ENCODE data around the gene SCMH1. TPM values are rescaled to one million over a fixed set of nuclear protein-coding genes. Genes with fewer than 3 reads are reported as not detected.

SCMH1 gene
- total RNA-seq, 1 experiment from 2014 or later, result 39.5 TPM

DNA sequence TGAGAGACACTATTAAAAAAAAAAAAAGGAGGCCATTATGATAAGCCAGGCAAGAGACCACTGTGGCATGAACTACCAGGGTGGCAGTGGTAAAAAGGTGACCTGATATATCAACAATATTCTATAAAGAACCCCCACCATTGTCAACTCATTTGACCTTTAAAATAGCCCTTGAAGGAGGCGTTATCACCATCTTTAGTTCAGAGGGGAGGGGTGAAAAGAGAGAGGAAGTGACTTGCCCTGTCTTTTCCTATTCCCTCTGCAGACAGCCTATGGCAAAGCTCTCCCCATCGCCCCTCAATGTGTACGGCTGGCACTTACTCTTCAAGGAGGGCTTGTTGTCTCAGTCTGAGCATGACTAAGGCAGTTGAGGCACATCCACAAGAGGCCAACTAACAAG, 208.8 kb downstream of the SCMH1 start:
- no peak for DNase-seq
- H3K79me2 ChIP-seq (ENCODE audit: low read depth), result no peaks in the 10 kb centered on the region
- no peaks in the 10 kb centered on the region for H3K4me1 ChIP-seq (replicated peaks; ENCODE audit: insufficient read depth)
- H3K36me3 ChIP-seq (ENCODE audit: low read depth), result peaks cover 8% of the 10 kb centered on the region
- no peaks in the 10 kb centered on the region for H3F3A ChIP-seq (ENCODE audit: insufficient read depth, low read depth)
- no peak overlapping the region for H2AFZ ChIP-seq
- H3K27ac ChIP-seq, result no peak overlapping the region
- POLR2A ChIA-PET (ENCODE audit: unreplicated experiment), result no interaction called here
- H3K9me2 ChIP-seq (ENCODE audit: insufficient read depth), result no peaks in the 10 kb centered on the region
- no peak for TF ChIP-seq CTCF (conservative IDR thresholded peaks at IDR 0.05)
- no peak for TF ChIP-seq EZH2 (IDR thresholded peaks at IDR 0.05; ENCODE audit: low read depth)
- H3K27me3 ChIP-seq (ENCODE audit: insufficient read depth, low read depth), result no peaks in the 10 kb centered on the region
- no peaks in the 10 kb centered on the region for H3K9me3 ChIP-seq (ENCODE audit: insufficient read depth, low read depth)
- intact Hi-C loops (cut with micrococcal nuclease; ENCODE audit: unreplicated experiment), result no loop called here
- H4K20me1 ChIP-seq (ENCODE audit: insufficient read depth), result no peaks in the 10 kb centered on the region
- H3K4me3 ChIP-seq, result no peak overlapping the region
- H3K4me2 ChIP-seq, result no peak overlapping the region
- BruUV-seq (replicated peaks), result no TSS peak
- CTCF ChIA-PET, result no interaction called here

- Histone ChIP-seq H2AFZ (no peak overlapping the region), H3K4me2 (no peak overlapping the region), H3K9me2 (ENCODE audit: insufficient read depth) (no peaks in the 10 kb centered on the region), H3F3A (ENCODE audit: insufficient read depth, low read depth) (no peaks in the 10 kb centered on the region; the same call in 1 of the 2 replicates), H3K27ac (no peak overlapping the region), H3K79me2 (ENCODE audit: low read depth) (no peaks in the 10 kb centered on the region), H4K20me1 (ENCODE audit: insufficient read depth) (no peaks in the 10 kb centered on the region), H3K4me3 (no peak overlapping the region), H3K36me3 (ENCODE audit: low read depth) (peaks cover 8% of the 10 kb centered on the region), H3K4me1 (replicated peaks; ENCODE audit: insufficient read depth) (no peaks in the 10 kb centered on the region), H3K27me3 (ENCODE audit: insufficient read depth, low read depth) (no peaks in the 10 kb centered on the region), H3K9me3 (ENCODE audit: insufficient read depth, low read depth) (no peaks in the 10 kb centered on the region)
- TF ChIP-seq EZH2 (IDR thresholded peaks at IDR 0.05; ENCODE audit: low read depth) (no peak), CTCF (conservative IDR thresholded peaks at IDR 0.05) (no peak)
- intact Hi-C loops (cut with micrococcal nuclease; ENCODE audit: unreplicated experiment), result no loop called here
- POLR2A ChIA-PET (ENCODE audit: unreplicated experiment), result no interaction called here
- CTCF ChIA-PET, result interaction anchor here (0.7 kb wide), 1 partner anchor 297 kb away, joined by 7 read pairs; no protein-coding TSS in a partner anchor
- BruUV-seq (replicated peaks), result no TSS peak
- DNase-seq, result no peak
Measured at GRCh38 chr1:41032147-41032546, 210.0 kb downstream of the SCMH1 start.

DNA sequence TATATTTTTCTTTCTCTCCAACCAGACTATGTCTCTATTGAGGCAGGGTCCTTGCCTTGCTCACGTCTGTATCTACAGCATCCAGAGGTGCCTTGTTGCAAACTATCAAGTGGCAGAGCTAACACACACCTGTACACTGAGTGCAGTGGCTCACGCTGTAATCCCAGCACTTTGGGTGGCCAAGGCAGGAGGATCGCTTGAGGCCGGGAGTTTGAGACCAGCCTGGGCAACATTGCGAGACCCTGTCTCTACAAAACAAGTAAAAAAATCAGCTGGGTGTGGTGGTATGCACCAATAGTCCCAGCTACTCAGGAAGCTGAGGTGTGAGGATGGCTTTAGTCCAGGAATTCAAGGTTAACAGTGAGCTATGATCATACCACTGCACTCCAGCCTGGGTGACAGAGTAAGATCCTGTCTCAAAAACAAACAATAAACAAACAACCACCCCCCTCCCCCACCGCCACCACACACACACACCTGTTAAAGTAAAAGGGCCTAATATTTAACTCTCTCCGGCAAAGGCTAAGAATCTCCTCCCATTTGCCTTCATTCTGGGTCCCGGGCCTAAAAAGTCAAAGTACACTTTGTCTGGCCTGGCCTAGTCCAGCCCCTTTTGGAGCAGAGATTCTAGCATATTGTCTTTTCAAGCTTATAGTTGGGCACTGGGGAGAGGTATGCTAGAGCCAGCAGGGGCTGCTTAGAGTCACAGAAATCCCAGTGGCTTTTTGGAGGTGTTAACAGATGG, 211.1 kb downstream of the SCMH1 start:
- Histone ChIP-seq H3K9me3 (ENCODE audit: insufficient read depth, low read depth) (no peaks in the 10 kb centered on the region), H3K36me3 (ENCODE audit: low read depth) (peaks cover 8% of the 10 kb centered on the region), H3K4me1 (replicated peaks; ENCODE audit: insufficient read depth) (no peaks in the 10 kb centered on the region), H3K4me3 (no peak overlapping the region), H3K27ac (no peak overlapping the region), H3K9me2 (ENCODE audit: insufficient read depth) (no peaks in the 10 kb centered on the region), H3F3A (ENCODE audit: insufficient read depth, low read depth) (no peaks in the 10 kb centered on the region; the same call in 1 of the 2 replicates), H3K27me3 (ENCODE audit: insufficient read depth, low read depth) (no peaks in the 10 kb centered on the region), H2AFZ (no peak overlapping the region), H4K20me1 (ENCODE audit: insufficient read depth) (no peaks in the 10 kb centered on the region), H3K4me2 (no peak overlapping the region), H3K79me2 (ENCODE audit: low read depth) (no peaks in the 10 kb centered on the region)
- DNase-seq, result no peak
- ChIA-PET CTCF (interaction anchor here (0.6 kb wide), 1 partner anchor 385 kb away, joined by 9 read pairs; no protein-coding TSS in a partner anchor), POLR2A (ENCODE audit: unreplicated experiment) (interaction anchor here (0.6 kb wide), 1 partner anchor 51 kb away, joined by 17 read pairs; no protein-coding TSS in a partner anchor)
- TF ChIP-seq EZH2 (IDR thresholded peaks at IDR 0.05; ENCODE audit: low read depth) (no peak), CTCF (conservative IDR thresholded peaks at IDR 0.05) (no peak)
- no TSS peak for BruUV-seq (replicated peaks)
- intact Hi-C loops (cut with micrococcal nuclease; ENCODE audit: unreplicated experiment), result no loop called here
